OCI-M2 (cell line): ENCODE results near the gene MACROD1.

Experiments
- DNase-seq: peaks from one replicate; lab custom pipeline; 2025; ENCODE audit not compliant: unreplicated experiment; lab: John Stamatoyannopoulos, UW

The MACROD1 gene

DNA sequence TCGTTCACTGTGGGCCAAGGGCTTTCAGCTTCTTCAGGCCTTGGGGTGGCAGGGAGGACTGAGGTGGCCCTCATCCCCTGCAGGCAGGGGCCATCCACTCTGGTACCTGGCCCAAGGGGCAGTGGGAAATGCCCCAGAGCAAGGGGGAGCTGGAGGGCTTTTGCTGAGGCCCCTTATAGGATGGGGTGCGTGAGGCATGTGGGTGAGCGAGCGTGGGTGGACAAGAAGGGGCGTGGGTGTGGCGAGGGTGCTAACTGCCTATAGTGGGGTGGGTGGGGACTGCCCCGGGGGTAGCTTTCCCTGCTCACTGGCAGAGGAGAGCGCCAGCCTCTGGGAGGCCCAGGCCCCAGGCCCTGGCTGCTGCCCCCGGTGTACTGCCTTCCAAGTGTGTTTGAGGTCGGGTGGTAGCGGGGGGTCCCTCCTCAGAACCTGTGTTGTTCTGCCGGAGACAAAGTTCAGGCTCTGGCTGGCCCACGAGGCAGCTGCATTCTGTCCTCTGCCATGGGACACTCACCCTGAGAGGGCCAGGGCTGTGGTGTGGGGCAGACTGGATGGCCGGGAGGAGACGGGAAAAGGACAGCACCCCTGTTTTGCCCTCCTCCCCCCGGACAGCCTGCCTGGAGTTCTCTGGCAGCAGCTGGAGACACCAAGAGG is 126.8 kb downstream of the MACROD1 start:
- DNase-seq = no peak

DNA sequence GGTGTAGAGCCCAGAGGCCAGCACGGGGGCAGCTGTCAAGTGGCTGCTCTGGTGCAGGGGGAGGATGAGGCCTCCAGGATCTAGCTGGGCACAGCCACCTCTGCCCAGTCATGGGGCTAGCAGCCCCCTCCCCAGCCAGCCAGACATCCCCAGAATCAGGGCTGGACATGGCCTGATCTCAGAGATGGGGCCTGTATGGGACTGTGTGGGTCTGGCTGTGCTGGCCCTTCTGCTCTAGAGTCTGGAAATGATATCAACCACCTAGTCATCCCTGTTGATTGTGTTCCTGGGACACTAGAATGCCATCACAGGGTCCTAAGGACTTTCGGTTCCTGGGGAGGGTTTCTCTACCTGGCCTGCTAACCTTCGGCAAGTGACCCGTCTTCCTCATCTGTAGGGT is 127.4 kb downstream of the MACROD1 start:
- no peak for DNase-seq

DNA sequence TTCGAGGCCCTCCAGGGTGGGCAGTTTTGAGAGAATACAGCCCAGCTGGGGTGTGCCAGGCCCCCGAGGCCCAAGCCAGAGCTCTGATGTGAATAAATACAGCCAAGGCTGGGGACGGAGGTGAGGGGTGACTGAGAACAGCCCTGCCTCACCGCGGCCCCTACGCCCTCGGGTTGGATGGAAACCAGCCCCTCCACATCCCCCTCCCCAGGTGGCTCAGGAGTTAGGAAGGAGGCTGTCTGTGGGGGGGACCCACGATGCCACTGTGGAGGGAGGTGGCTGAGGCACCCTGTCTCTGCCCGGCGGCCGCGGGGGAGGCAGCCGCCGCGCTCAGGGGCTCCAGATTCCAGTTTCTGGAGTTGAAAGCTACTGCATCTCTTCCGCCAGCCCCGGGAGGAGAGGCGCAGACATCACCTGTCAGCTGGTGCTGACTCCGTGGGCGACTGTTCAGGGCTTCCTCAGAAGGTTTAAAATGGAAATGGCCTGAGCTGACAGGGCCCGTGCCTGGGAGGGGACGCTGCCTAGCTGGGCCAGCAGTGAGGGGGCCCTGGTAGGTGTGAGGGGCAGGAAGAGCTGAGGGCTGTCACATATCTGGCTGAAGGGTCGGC is 128.8 kb downstream of the MACROD1 start:
- no peak for DNase-seq

DNA sequence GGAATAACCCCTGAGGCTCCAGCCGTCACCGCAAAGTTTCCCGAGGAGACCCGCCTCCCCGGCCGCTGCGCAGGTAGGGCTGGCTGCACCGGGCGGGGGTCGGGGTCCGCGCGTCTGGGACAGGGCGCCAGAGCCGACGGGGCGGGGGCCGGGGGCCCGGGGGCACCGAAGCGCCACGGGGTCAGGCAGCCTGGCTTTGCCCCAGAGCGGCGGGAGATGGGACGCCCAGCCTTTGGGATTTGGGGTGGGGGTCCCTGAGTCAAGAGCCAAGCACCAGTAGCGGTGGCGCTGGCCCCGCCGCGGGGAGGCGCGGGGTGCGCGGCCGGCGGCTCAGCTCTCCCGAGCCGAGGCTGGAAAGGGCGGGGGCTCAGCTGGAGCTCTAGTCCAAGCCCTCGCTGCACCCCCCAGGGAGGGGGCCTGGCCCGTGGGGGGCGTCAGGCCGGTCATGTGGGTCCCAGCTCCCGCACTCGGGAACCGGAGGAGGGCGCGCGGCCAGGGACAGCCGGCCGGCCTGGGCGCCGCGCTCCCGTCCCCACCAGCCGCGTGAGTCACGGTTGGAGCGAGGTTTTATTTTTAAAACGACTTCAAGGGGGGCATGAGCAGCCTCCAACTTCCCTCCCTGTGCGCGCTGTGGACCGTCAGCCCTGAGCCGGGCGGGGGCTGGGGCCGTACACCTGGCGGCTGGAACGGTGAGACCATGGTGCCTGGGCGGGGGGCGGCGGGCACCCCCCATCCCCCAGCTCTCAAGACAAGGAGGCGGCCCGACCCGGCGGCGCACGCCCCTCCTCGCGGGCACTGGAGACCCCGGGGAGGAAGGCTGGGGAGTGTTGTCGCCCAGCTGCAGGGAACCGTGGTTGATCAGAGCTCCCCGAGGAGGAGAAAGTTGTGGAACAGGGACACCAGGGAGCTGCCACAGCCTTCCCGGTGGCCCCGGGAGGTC is 129.6 kb downstream of the MACROD1 start:
- no peak for DNase-seq

DNA sequence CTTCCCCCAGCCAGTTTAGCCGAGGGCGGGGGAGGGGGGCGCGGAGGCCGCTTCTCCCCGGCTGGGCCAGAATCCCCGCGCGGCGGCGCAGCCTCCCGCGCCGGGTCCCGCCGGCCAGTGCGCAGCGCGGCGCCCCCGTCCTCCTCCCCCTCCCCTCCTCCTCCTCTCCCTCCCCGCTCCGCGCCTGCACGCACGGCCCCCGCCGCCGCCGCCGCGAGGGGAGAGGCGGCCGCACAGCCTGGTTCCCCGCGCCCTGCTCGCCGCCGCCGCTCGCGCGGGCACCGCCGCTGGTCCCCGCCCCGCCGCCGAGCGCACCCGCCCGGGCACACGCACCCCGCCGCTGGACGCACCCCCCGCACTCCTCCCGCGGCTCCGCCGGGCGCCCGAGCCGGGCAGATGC is 130.3 kb downstream of the MACROD1 start, which contains the start of gene FLRT1:
FLRT1 (plus strand) TSS at position 356 of the 400 bp plus-strand sequence. CDS start 80,337 bp downstream, outside the sequence.
- DNase-seq = no peak

DNA sequence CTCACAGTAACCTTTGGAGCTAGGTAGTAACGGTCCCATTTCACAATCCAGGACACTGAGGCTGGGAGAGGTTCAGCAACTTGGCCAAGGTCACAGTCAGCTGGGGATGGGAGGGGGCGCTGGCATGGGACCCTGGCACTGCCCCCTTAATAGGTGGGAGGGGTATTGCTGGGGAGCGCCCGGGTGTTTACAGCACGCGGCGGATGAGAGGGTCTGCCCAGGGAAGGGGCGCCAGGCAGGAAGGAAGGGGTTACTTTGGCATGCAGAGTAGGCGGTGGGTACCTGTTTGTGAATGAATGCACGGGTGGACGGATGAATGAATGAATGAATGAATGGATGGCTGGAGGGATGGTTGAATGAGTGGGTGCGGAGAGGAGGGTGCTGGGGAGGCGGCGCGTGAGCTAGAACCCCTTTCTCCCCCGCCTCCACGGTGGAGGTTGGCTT is 130.8 kb downstream of the MACROD1 start:
- no peak for DNase-seq

DNA sequence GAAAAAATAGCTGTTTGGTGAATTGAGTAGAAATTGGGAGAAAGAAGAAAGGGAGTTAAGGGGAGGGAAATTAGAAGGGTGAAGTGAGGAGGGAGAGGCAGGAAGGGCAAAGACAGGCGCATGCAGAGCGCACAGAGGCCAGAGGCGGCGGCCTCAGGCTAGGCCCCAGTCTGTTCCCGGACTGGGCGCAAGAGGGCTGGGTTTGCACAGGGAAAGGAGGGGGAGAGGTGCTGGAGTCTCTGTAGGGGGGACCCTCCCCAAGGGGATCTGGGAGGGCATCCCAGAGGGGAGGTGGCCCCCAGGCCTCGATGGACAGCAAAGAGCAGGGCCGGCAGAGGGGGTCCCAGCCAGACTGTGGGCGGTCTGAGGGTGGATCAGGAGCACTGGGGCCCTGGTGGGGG is 131.5 kb downstream of the MACROD1 start:
- no peak for DNase-seq

DNA sequence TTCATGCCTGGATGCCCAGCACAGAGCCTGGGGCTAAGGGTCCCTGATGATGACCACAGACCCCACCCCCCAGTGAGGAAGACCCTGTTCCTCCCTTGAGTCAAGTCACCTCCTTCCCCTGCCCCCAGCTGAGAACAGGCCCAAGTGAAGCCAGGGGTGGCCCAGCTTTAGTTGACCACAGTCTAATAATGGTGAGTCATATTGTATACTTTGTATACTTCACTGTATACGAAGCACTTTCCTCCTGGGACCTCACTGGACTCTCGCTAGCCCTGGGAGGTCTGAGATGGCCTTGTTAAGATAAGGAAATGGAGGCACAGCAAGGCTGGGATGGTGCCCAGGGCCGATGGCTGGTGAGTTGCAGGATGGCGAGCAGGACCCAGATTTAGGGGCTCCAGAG is 133.9 kb downstream of the MACROD1 start:
- no peak for DNase-seq

DNA sequence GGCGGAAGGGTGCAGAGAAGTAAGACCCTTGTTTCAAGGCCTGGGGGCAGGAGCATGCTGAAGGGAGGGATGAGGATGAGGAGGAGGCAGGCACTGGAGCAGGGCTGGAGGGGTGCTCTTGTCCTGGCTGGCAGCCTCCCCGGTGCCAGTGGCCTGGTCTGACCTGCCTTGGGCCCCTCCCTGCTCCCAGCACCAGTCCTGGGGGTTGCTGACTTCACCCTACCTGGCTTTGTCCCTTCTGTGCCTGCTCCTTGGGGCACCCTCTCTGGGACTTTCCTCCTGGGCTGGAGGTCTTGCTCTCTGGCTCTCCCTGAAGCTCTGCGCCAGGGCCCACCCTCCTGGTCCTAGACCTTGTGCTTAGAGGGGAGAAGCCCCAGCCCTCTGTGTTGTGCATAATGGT is 134.9 kb downstream of the MACROD1 start:
- DNase-seq = no peak

DNA sequence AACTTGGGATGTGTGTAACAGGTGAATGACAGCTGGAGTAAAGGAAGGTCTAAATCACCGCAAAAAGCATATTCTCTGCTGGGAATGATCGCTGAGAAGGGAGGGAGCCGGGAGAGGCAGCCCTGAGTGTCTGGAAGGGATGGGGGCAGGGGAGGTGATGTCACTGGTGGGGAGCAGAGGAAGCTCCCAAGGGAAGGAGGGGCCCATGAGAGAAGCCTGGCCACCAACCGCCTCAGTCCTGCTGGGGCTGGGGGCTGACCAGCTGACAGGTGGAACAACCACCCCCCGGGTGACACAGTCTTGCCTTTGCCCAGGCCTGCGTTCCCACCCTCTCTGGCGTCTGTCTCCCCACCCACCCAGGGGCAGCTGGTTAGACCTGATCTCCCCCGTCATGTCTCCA is 136.1 kb downstream of the MACROD1 start:
- no peak for DNase-seq

DNA sequence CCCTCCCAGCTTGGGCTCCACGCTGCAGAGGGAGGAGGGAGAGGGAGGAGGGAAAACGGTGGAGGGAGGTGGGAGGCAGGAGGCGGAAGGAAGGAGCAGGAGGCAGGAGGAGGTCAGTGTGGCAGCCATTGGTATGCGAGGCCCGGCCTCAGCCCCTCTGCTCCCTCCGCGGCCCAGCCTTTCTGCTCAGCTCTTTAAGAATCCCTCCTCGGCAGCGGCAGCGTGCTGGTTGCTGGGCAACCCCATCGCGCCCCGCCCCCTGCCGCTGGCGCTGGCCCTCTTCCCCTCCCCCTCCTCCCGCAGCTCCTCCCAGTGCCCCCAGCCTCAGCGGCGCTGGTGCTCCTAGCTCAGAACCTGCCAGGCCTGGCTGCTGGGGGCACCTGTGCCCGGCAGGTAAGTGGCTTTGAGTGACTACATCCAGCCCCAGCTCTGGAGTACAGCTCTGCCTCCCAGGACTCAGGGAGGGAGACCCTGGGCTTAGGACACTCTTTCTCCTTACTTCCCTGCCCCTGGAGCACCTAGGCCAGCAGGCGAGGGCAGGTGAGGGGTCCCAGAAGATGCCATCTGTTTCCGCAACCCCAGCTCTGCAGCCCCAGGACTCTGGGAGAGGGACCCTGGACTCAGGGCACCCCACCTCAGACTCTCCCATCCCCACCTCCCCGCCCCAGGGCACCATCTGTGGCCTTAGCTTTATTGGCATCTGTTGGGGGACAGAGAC is 137.4 kb downstream of the MACROD1 start:
- DNase-seq = no peak

DNA sequence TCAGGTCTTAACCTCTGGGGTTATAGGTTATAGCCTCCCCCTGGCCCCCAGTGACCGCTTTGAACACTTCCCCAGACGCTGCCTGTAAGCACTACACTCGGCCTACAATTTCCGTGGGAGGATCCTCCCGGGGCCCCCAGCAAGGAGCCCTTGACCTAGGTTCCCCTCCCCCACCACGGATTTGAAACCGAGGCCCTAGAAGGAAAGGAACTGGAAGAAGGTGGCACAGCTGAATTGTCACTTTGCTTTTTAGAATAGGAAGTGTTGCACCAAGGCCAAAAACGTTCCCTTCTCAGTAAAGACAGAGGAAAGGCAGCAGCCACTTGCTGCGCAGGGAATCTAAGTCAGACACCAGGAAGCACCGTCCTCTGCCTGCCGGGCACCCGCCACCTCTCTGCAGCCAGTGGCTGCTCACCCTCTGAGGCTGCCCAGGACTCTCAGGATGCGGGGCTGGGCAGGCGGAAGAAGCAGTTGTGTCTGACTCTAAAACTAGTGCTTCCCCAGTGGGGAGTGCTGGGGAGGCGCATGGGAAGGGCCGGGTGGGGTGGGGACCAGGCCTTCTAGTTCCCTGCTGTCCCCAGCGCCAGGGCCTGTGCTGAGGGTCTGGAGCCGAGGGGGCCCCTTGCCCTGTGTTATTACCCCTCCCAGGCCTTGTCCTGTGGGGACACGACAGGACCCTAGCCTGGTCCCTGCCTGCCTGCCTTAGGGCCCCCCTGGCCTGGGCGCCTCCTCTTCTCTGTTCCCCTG is 138.1 kb downstream of the MACROD1 start:
- no peak for DNase-seq

DNA sequence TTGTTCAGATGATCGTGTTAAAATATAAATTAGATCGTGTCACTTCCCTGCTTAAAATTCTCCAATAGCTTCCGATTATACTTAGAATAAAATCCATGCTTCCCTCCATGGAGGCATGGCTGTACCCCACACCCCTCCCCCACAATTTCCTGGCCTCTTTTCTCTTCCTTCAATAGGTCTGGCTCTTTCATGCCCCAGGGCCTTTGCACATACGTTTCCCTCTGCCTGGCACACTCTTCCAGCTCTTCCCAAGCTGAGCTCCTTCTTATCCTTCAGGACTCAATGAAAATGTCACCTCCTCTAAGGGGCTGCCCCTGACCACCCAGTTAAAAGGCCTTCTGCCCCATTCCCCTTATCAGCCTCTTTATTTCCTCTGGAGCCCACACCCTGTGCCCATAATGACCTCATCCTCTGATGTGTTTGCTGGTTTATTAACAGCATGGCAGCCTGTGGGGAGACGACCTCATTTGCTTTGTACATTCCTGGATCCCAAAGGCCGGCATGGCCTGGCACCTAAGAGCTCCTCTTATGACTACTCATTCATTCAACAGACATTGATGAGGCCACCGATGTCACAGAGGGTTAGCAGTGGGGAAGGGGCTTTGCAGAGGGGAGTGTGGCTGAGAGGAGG is 139.2 kb downstream of the MACROD1 start:
- DNase-seq = no peak

DNA sequence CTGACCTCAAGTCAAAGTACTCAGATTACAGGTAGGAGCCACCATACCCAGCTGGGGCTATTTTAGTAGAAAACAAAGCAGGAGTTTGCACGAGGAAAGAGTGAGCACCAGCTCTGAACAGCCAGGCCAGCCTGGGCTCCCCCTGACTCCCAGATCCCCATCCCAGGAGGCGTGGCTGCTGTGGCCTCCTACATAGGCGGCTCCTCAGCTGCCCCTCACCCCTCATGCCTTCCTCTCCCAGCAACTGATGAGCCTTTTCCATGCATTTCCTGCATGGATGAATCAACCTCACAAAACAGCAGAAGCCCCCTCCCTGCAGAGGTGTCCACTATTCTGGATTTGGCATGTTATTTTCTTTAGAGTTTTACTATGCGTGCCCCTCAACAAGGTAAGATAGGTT is 140.7 kb downstream of the MACROD1 start:
- no peak for DNase-seq

DNA sequence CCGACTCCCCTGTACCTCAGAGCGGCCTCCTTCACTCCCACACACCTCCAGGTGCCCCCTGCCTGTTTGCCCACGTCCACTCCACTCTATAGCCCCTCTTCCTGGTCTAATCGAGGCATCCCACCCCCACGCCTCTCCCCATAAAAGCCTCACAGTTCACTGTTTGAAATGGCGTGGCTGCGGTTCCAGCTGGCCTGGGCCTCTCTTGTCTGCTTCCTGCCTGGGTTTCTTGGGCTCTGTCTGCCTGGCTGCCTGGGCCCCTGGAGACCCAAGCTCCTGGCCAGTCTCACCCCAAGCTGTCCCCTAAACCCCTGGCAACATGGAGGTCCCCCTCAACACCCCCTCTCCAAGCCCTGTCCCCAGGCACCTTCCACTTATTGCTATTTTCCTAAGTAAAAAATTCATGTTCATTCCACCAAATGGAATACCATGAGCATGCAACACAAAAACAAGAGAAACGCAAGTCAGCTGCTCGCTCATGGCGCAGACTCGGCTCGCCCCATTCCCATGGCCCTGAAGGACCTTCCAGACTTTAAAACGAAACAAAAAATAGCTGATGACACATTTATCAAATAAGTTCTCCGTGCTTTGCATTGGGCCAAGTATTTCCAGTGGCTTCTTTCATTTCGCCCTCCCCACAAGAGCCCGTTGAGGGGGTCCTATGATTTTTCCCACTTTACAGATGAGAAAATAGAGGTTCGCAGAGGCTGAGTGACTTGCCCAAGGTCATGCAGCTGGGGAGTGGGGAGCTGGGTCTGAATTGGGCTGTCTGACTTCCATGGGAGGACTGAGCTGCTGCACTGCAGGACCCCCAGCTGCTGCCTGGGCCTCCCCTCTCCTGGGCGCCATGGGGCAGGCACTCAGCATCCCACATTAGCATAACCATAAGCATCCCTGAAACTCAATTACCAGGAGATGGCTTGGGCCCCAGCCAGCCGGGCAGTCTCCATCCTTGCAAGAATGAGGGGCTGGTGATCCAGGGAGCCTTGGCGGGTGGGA is 141.9 kb downstream of the MACROD1 start:
- no peak for DNase-seq

DNA sequence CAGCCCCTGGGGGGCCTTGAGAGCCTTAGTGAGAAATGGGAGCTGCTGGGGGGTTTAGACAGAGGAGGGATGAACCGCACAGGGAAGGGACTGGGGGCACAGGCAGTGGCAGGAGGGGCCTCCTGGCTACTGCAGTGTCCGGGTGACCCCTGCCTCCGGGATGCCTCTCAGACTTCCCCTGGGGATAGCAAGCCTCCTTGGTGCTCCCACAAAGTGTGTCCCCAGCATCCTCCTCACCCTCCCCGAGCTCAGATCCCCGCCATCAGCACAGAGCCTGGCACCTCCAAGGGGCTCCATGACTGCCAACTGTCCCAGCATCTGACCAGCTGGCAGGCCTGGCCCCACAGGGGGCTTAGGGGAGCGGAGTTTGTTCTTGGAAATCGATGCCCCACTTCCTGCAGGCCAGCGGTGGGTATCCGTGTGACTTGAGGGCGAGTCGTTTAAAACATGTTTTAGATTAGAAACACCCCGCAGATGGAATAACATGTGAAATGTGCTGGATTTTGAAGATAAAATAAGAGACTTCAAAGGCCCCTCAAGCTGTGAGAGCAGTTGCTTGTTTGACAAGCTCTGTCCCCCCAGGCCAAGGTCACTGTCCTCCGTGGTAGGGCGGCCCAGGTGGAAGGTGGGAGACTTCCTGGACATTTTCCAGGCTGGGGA is 143.7 kb downstream of the MACROD1 start:
- DNase-seq = no peak

DNA sequence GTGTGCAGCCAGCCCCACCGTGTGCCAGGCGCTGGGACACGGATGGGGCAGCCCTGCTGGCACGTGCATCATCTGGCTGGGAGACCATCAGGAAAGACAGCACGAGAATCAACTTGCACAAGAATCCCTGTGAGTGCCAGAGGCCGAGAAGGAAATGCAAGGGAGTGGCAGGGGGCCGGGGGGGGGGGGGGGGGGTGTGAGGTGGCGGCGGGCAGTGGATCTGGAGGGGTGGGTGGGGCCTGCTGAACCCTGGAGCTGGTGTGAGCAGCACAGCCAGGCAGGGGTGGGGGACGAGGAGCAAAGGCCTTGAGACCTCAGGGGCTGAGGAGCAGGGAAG is 144.2 kb downstream of the MACROD1 start:
- no peak for DNase-seq

DNA sequence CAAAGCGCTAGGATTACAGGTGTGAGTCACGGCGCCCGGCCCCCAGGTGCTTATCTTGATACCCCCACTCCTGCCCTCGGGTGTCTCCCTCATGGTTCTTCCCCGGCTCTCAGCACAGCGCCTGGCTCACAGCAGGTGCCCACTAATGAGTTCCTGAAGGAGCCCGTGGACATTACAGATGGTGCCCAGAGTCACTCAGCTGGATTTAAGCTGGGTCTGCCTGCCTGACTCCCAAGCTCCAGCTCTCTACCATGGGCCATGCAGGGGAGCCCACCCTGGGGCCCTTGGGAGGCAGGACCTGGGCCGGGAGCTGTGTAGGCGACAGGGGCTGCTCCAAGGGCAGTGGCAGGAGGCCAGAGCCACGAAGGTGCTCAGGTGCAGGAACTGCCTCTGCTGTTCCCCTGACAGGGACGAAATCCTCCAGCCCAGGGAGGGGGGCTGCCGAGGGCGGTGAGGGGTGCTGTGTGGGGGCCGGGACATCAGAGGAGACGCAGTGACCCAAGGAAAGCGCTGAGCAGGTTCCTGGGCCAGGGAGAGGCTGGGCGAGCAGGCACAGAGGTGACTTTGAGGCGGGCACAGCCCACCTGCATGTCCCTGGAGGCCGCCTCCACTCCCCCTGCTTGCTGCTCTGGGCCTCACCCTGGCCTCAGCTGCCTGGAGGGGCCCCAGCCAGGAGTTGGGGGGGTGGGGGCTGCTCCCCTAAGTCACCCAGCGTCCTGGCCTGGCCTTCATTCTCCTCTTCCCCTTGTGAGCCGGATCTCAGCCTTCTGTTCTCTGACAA is 144.7 kb downstream of the MACROD1 start:
- DNase-seq = no peak
